HEK293 (cell line): ENCODE results near the gene FAM83F.
A peak's percentile ranks its signal among the peaks of the same experiment; 100 is the strongest.

Experiments used
- CTCF ChIA-PET: fragments of 350-600 bp; formaldehyde crosslinking; extraction: SDS; loops from one replicate; lab custom pipeline; 2021; ENCODE audit warnings: antibody characterized with exemption; lab: Yijun Ruan, JAX
- POLR2A ChIA-PET: fragments of 300-600 bp; formaldehyde crosslinking; extraction: SDS; loops from one replicate; lab custom pipeline; 2020; ENCODE audit warnings: antibody characterized with exemption, inconsistent platforms; lab: Yijun Ruan, JAX
- H3K27ac ChIP-seq: fragments of 200-500 bp; sonication (Bioruptor generic); 2 replicates; pipeline ENCODE4 v1.5.1; 2014; ENCODE audit warnings: low read depth, low read length, control low read depth, inconsistent platforms; ENCODE audit errors: extremely low read depth
- H3K36me3 ChIP-seq, 2 experiments: fragments of 200-500 bp in 1 of 2; sonication (Bioruptor generic) in 1 of 2; 1 replicate in 1 of 2; 2 replicates in 1 of 2; pipeline ENCODE4 v1.5.1; 2014 to 2017; ENCODE audit warnings: inconsistent platforms in 2 of 2, low read length in 2 of 2; ENCODE audit not compliant: control insufficient read depth in 2 of 2, insufficient read depth in 1 of 2
- H3K4me1 ChIP-seq: fragments of 200-500 bp; sonication (Bioruptor generic); 2 replicates; pipeline ENCODE4 v1.5.1; 2014; ENCODE audit warnings: mild to moderate bottlenecking, low read length, inconsistent platforms; ENCODE audit not compliant: control insufficient read depth, insufficient read depth
- H3K4me3 ChIP-seq: 2 replicates; pipeline ENCODE4 v1.5.1; 2011; ENCODE audit warnings: low read depth, mild to moderate bottlenecking, control low read depth, low read length, moderate library complexity
- H3K9me3 ChIP-seq: fragments of 200-500 bp; sonication (Bioruptor generic); 2 replicates; pipeline ENCODE4 v1.5.1; 2014; ENCODE audit warnings: low read depth, low read length, inconsistent platforms; ENCODE audit not compliant: control insufficient read depth, insufficient read depth
- HOXA7 ChIP-seq: sonication (generic); formaldehyde crosslinking; IDR thresholded peaks from 2 replicates; pipeline ENCODE4 v1.8.1; 2022; ENCODE audit warnings: missing genetic modification reagents, borderline replicate concordance
- KLF8 ChIP-seq: fragments of 450-650 bp; formaldehyde crosslinking; IDR thresholded peaks from 2 replicates; pipeline ENCODE4 v1.5.1; 2016; ENCODE audit warnings: missing biosample characterization, missing genetic modification characterization
- OSR2 ChIP-seq: fragments of 450-650 bp; formaldehyde crosslinking; IDR thresholded peaks from 2 replicates; pipeline ENCODE4 v1.5.1; 2016; ENCODE audit warnings: missing biosample characterization, missing genetic modification characterization
- REPIN1 ChIP-seq: fragments of 450-650 bp; formaldehyde crosslinking; IDR thresholded peaks from 2 replicates; pipeline ENCODE4 v1.5.1; 2017; ENCODE audit warnings: missing biosample characterization, missing genetic modification characterization, low read depth
- SP2 ChIP-seq: fragments of 450-650 bp; formaldehyde crosslinking; IDR thresholded peaks from 2 replicates; pipeline ENCODE4 v1.5.1; 2016; ENCODE audit warnings: missing biosample characterization, missing genetic modification characterization
- SP7 ChIP-seq: fragments of 450-650 bp; formaldehyde crosslinking; IDR thresholded peaks from 2 replicates; pipeline ENCODE4 v1.5.1; 2016; ENCODE audit warnings: missing biosample characterization, missing genetic modification characterization
- WT1 ChIP-seq: fragments of 450-650 bp; formaldehyde crosslinking; IDR thresholded peaks from 2 replicates; pipeline ENCODE4 v1.5.1; 2016; ENCODE audit warnings: missing biosample characterization, missing genetic modification characterization
- ZBTB17 ChIP-seq: fragments of 450-650 bp; formaldehyde crosslinking; IDR thresholded peaks from 2 replicates; pipeline ENCODE4 v1.5.1; 2016; ENCODE audit warnings: missing biosample characterization, missing genetic modification characterization
- ZBTB8A ChIP-seq: fragments of 450-650 bp; formaldehyde crosslinking; IDR thresholded peaks from 2 replicates; pipeline ENCODE4 v1.5.1; 2016; ENCODE audit warnings: missing biosample characterization, missing genetic modification characterization
- ZEB2 ChIP-seq: fragments of 450-650 bp; formaldehyde crosslinking; IDR thresholded peaks from 2 replicates; pipeline ENCODE4 v1.5.1; 2016; ENCODE audit warnings: missing biosample characterization, missing genetic modification characterization
- ZNF184 ChIP-seq: fragments of 450-650 bp; IDR thresholded peaks from 2 replicates; pipeline ENCODE4 v1.5.1; 2018; ENCODE audit warnings: missing biosample characterization, mild to moderate bottlenecking, missing genetic modification characterization
- ZNF335 ChIP-seq: fragments of 450-650 bp; formaldehyde crosslinking; conservative IDR thresholded peaks from 2 replicates; pipeline ENCODE4 v1.5.1; 2016; ENCODE audit warnings: missing biosample characterization, missing genetic modification characterization
- ZNF341 ChIP-seq: fragments of 450-650 bp; formaldehyde crosslinking; IDR thresholded peaks from 2 replicates; pipeline ENCODE4; 2016; ENCODE audit warnings: low read depth, missing biosample characterization, missing genetic modification characterization
- ZNF350 ChIP-seq: fragments of 450-650 bp; formaldehyde crosslinking; IDR thresholded peaks from 2 replicates; pipeline ENCODE4 v1.5.0; 2017; ENCODE audit warnings: missing biosample characterization, mild to moderate bottlenecking, missing genetic modification characterization
- ZNF473 ChIP-seq: fragments of 450-650 bp; formaldehyde crosslinking; IDR thresholded peaks from 2 replicates; pipeline ENCODE4 v1.5.1; 2017; ENCODE audit warnings: missing biosample characterization, missing genetic modification characterization
- ZNF48 ChIP-seq: fragments of 450-650 bp; formaldehyde crosslinking; IDR thresholded peaks from 2 replicates; pipeline ENCODE4 v1.5.1; 2016; ENCODE audit warnings: missing biosample characterization, missing genetic modification characterization
- ZNF571 ChIP-seq: fragments of 450-650 bp; formaldehyde crosslinking; IDR thresholded peaks from 2 replicates; pipeline ENCODE4 v1.5.0; 2017; ENCODE audit warnings: missing biosample characterization, missing genetic modification characterization
- ZNF624 ChIP-seq: fragments of 450-650 bp; formaldehyde crosslinking; IDR thresholded peaks from 2 replicates; pipeline ENCODE4 v1.5.1; 2017; ENCODE audit warnings: missing biosample characterization, missing genetic modification characterization
- ZNF654 ChIP-seq: fragments of 450-650 bp; formaldehyde crosslinking; IDR thresholded peaks from 2 replicates; pipeline ENCODE4 v1.5.1; 2016; ENCODE audit warnings: low read depth, missing biosample characterization, missing genetic modification characterization
- ZNF664 ChIP-seq: fragments of 450-650 bp; formaldehyde crosslinking; IDR thresholded peaks from 2 replicates; pipeline ENCODE4 v1.5.1; 2016; ENCODE audit warnings: missing biosample characterization, missing genetic modification characterization
- ZNF670 ChIP-seq: fragments of 450-650 bp; formaldehyde crosslinking; IDR thresholded peaks from 2 replicates; pipeline ENCODE4 v1.5.1; 2016; ENCODE audit warnings: missing biosample characterization, missing genetic modification characterization, low read depth
- ZNF785 ChIP-seq: fragments of 450-650 bp; formaldehyde crosslinking; IDR thresholded peaks from 2 replicates; pipeline ENCODE4 v1.5.1; 2016; ENCODE audit warnings: missing biosample characterization, missing genetic modification characterization
- ZSCAN23 ChIP-seq: fragments of 450-650 bp; formaldehyde crosslinking; IDR thresholded peaks from 2 replicates; pipeline ENCODE4 v1.5.1; 2016; ENCODE audit warnings: missing biosample characterization, missing genetic modification characterization
- TF ChIP-seq, protein P1 (sequence below): fragments of 450-650 bp; formaldehyde crosslinking; IDR thresholded peaks from 2 replicates; pipeline ENCODE4 v1.5.1; 2016; ENCODE audit warnings: missing biosample characterization, missing genetic modification characterization, borderline replicate concordance
- TF ChIP-seq, protein P2 (sequence below): fragments of 450-650 bp; formaldehyde crosslinking; IDR thresholded peaks from 2 replicates; pipeline ENCODE4 v1.5.1; 2017; ENCODE audit warnings: missing biosample characterization, missing genetic modification characterization
- TF ChIP-seq, protein P3 (sequence below): fragments of 450-650 bp; formaldehyde crosslinking; IDR thresholded peaks from 2 replicates; pipeline ENCODE4 v1.5.1; 2016; ENCODE audit warnings: missing biosample characterization, missing genetic modification characterization
- TF ChIP-seq, protein P4 (sequence below): fragments of 450-650 bp; formaldehyde crosslinking; IDR thresholded peaks from 2 replicates; pipeline ENCODE4 v1.5.1; 2016; ENCODE audit warnings: missing biosample characterization, missing genetic modification characterization

FAM83F gene

DNA sequence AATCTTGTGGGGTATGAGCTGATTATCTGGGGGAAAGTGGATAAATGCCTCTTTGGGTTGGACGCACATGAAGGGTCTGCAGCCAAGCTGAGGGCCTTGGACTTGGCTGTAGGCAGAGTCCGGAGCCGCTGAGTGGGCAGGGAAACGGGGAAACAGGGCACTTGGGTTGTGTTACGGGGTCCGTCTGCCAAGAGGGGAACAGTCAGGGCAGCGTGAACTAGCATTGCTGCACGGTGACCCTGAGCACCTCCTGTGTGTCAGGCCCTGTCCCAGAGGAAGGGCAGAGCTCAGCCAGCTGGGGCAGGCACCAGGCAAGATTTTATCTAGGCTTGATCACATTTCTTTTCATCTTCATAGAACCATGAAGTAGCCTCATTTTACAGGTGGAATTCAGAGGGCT lies 11.9 kb downstream of the FAM83F start:
- ChIA-PET POLR2A (no interaction called here), CTCF (interaction anchor here (0.7 to 1.4 kb wide), 2 partner anchors 67 to 74 kb away, joined by 3 read pairs; no protein-coding TSS in a partner anchor)
- Histone ChIP-seq H3K4me3 (no peak overlapping the region), H3K27ac (no peak overlapping the region), H3K36me3 (no peaks in the 10 kb centered on the region), H3K4me1 (0 out of 2 replicates have a peak, but pooled peaks cover 2% of the 10 kb centered on the region), H3K9me3 (no peaks in the 10 kb centered on the region)
- TF ChIP-seq HOXA7 (CRISPR knock-in tag): no peak
- no peak for TF ChIP-seq WT1 (tag by site-specific recombination)
- TF ChIP-seq ZNF473 (tag by site-specific recombination): no peak
- TF ChIP-seq, protein P1, sequence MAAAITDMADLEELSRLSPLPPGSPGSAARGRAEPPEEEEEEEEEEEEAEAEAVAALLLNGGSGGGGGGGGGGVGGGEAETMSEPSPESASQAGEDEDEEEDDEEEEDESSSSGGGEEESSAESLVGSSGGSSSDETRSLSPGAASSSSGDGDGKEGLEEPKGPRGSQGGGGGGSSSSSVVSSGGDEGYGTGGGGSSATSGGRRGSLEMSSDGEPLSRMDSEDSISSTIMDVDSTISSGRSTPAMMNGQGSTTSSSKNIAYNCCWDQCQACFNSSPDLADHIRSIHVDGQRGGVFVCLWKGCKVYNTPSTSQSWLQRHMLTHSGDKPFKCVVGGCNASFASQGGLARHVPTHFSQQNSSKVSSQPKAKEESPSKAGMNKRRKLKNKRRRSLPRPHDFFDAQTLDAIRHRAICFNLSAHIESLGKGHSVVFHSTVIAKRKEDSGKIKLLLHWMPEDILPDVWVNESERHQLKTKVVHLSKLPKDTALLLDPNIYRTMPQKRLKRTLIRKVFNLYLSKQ: no peak
- no peak for TF ChIP-seq REPIN1
- no peak for TF ChIP-seq ZNF335 (tag by site-specific recombination)
- no peak for TF ChIP-seq ZNF571 (tag by site-specific recombination)
- no peak for TF ChIP-seq ZEB2 (tag by site-specific recombination)
- TF ChIP-seq KLF8 (tag by site-specific recombination): no peak
- TF ChIP-seq, protein P2, sequence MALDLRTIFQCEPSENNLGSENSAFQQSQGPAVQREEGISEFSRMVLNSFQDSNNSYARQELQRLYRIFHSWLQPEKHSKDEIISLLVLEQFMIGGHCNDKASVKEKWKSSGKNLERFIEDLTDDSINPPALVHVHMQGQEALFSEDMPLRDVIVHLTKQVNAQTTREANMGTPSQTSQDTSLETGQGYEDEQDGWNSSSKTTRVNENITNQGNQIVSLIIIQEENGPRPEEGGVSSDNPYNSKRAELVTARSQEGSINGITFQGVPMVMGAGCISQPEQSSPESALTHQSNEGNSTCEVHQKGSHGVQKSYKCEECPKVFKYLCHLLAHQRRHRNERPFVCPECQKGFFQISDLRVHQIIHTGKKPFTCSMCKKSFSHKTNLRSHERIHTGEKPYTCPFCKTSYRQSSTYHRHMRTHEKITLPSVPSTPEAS (tag by site-specific recombination): no peak

DNA sequence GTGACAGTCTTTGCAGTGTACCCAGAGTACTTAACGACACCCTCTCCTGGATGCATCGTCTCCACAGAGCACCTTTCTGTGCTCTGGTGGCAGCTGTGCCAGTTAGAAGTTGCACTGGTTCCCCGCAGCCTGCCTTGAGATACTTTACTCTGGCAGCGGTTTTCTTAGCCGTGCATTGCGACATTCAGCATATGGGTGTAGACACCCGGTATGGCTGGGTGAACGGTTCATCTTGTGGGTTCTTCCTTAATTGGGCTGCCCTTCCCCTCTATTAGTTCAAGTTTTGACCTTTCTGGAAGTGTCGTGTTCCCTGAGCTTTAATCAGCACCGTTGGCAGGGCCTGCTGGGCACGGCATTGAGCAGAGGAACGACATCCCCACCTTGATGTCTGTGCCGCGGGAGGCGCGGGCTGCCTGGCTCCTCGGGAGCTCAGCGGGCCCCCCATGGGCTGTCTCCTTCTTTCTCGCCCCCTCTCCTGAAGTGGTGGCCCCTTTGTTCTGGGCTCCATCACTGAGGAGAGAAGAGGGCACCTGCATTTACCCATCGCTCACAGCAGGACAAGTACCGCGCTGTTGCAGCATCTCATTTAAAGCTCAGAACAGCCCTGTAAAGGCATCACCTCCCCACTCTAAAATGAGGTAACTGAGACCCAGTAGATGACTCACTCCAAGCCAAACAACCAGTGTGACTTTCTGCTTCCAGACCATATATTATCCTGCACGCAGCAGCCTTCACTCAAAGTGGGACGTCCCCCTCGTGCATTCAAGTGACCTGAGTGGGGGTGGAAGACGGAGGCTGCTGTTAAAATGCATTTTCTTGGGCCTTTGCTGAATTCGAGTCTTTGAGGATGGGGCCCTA lies 13.3 kb downstream of the FAM83F start:
- H3K4me3 ChIP-seq: no peak overlapping the region
- no peaks in the 10 kb centered on the region for H3K4me1 ChIP-seq
- H3K36me3 ChIP-seq: no peaks in the 10 kb centered on the region
- ChIA-PET POLR2A (no interaction called here), CTCF (interaction anchor here (1.0 to 1.9 kb wide), 4 partner anchors 17 to 473 kb away, joined by 3 to 9 read pairs (median 4); no protein-coding TSS in a partner anchor)
- H3K9me3 ChIP-seq: no peaks in the 10 kb centered on the region
- H3K27ac ChIP-seq: no peak overlapping the region
- TF ChIP-seq ZNF184 (tag by site-specific recombination): no peak
- no peak for TF ChIP-seq ZNF350 (tag by site-specific recombination)
- TF ChIP-seq OSR2 (tag by site-specific recombination): no peak
- no peak for TF ChIP-seq ZNF785
- TF ChIP-seq ZNF654 (tag by site-specific recombination): no peak
- peak; percentile 37; the same call in 1 of the 2 replicates for TF ChIP-seq SP7 (tag by site-specific recombination)
- TF ChIP-seq ZNF664: peak; percentile 97
- TF ChIP-seq SP2 (tag by site-specific recombination): no peak
- TF ChIP-seq ZNF48: no peak
- TF ChIP-seq ZNF341: peak; percentile 68
- TF ChIP-seq ZBTB17 (tag by site-specific recombination): no peak
- no peak for TF ChIP-seq ZNF335 (tag by site-specific recombination)
- TF ChIP-seq, protein P3, sequence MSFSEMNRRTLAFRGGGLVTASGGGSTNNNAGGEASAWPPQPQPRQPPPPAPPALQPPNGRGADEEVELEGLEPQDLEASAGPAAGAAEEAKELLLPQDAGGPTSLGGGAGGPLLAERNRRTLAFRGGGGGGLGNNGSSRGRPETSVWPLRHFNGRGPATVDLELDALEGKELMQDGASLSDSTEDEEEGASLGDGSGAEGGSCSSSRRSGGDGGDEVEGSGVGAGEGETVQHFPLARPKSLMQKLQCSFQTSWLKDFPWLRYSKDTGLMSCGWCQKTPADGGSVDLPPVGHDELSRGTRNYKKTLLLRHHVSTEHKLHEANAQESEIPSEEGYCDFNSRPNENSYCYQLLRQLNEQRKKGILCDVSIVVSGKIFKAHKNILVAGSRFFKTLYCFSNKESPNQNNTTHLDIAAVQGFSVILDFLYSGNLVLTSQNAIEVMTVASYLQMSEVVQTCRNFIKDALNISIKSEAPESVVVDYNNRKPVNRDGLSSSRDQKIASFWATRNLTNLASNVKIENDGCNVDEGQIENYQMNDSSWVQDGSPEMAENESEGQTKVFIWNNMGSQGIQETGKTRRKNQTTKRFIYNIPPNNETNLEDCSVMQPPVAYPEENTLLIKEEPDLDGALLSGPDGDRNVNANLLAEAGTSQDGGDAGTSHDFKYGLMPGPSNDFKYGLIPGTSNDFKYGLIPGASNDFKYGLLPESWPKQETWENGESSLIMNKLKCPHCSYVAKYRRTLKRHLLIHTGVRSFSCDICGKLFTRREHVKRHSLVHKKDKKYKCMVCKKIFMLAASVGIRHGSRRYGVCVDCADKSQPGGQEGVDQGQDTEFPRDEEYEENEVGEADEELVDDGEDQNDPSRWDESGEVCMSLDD: no peak
- TF ChIP-seq, protein P4, sequence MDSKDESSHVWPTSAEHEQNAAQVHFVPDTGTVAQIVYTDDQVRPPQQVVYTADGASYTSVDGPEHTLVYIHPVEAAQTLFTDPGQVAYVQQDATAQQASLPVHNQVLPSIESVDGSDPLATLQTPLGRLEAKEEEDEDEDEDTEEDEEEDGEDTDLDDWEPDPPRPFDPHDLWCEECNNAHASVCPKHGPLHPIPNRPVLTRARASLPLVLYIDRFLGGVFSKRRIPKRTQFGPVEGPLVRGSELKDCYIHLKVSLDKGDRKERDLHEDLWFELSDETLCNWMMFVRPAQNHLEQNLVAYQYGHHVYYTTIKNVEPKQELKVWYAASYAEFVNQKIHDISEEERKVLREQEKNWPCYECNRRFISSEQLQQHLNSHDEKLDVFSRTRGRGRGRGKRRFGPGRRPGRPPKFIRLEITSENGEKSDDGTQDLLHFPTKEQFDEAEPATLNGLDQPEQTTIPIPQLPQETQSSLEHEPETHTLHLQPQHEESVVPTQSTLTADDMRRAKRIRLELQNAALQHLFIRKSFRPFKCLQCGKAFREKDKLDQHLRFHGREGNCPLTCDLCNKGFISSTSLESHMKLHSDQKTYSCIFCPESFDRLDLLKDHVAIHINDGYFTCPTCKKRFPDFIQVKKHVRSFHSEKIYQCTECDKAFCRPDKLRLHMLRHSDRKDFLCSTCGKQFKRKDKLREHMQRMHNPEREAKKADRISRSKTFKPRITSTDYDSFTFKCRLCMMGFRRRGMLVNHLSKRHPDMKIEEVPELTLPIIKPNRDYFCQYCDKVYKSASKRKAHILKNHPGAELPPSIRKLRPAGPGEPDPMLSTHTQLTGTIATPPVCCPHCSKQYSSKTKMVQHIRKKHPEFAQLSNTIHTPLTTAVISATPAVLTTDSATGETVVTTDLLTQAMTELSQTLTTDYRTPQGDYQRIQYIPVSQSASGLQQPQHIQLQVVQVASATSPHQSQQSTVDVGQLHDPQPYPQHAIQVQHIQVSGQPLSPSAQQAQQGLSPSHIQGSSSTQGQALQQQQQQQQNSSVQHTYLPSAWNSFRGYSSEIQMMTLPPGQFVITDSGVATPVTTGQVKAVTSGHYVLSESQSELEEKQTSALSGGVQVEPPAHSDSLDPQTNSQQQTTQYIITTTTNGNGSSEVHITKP (tag by site-specific recombination): 0 out of 2 replicates have a peak, but pooled peaks have one; percentile 23
- TF ChIP-seq ZBTB8A (tag by site-specific recombination): peak; percentile 72
- TF ChIP-seq REPIN1: no peak
- TF ChIP-seq ZNF624 (tag by site-specific recombination): no peak
- no peak for TF ChIP-seq ZSCAN23 (tag by site-specific recombination)
- TF ChIP-seq ZNF670 (tag by site-specific recombination): no peak
